T-helper 2 cell treated with Interferon-gamma antibody and Interleukin-4, amounts not matched to agents 5 μg/mL and 100 μg/mL, for 36 hours (primary cell): Measurements from ENCODE around the gene SDC4.

Experiments used
- DNase-seq: peaks from one replicate; pipeline ENCODE4 v3.0.0; 2021; ENCODE audit warnings: low spot score
- H3K27ac Mint-ChIP-seq: one replicate; pipeline ENCODE4 v1.8.0; 2021; ENCODE audit warnings: mild to moderate bottlenecking, mixed read lengths
- H3K27me3 Mint-ChIP-seq: one replicate; pipeline ENCODE4 v1.8.0; 2021; ENCODE audit warnings: low read depth, mixed read lengths
- H3K36me3 Mint-ChIP-seq: one replicate; pipeline ENCODE4 v1.8.0; 2021; ENCODE audit warnings: low read depth, mixed read lengths
- H3K4me1 Mint-ChIP-seq: one replicate; pipeline ENCODE4 v1.8.0; 2021; ENCODE audit warnings: low read depth, mixed read lengths
- H3K4me3 Mint-ChIP-seq: one replicate; pipeline ENCODE4 v1.8.0; 2022; ENCODE audit warnings: mild to moderate bottlenecking, moderate library complexity, mixed read lengths
- H3K9me3 Mint-ChIP-seq: one replicate; pipeline ENCODE4 v1.8.0; 2021; ENCODE audit warnings: mixed read lengths

SDC4 gene

GRCh38 chr20:45329497-45330319 lies 18.5 kb downstream of the SDC4 start:
- Mint-ChIP-seq H3K27ac (no peak overlapping the region), H3K4me1 (peaks cover 4% of the 10 kb centered on the region)

GRCh38 chr20:45328451-45328850 lies 19.8 kb downstream of the SDC4 start:
- peaks cover 4% of the 10 kb centered on the region for H3K4me1 Mint-ChIP-seq
- no peaks in the 10 kb centered on the region for H3K27me3 Mint-ChIP-seq
- no peaks in the 10 kb centered on the region for H3K9me3 Mint-ChIP-seq
- H3K36me3 Mint-ChIP-seq = peaks cover 10% of the 10 kb centered on the region
- H3K4me3 Mint-ChIP-seq = no peak overlapping the region
- DNase-seq = no peak
- H3K27ac Mint-ChIP-seq = no peak overlapping the region

More at GRCh38 chr20:45329497-45330319, 18.5 kb downstream of the SDC4 start:
- no peak for DNase-seq
- H3K36me3 Mint-ChIP-seq = peaks cover 10% of the 10 kb centered on the region
- H3K9me3 Mint-ChIP-seq = no peaks in the 10 kb centered on the region
- H3K27me3 Mint-ChIP-seq = no peaks in the 10 kb centered on the region
- no peak overlapping the region for H3K4me3 Mint-ChIP-seq

GRCh38 chr20:45325371-45325770 lies 22.9 kb downstream of the SDC4 start:
- H3K36me3 Mint-ChIP-seq = peaks cover 8% of the 10 kb centered on the region
- H3K27me3 Mint-ChIP-seq = no peaks in the 10 kb centered on the region
- peaks cover 15% of the 10 kb centered on the region for H3K4me1 Mint-ChIP-seq
- H3K4me3 Mint-ChIP-seq = no peak overlapping the region
- no peak overlapping the region for H3K27ac Mint-ChIP-seq
- H3K9me3 Mint-ChIP-seq = no peaks in the 10 kb centered on the region
- no peak for DNase-seq

- H3K27ac Mint-ChIP-seq = no peak overlapping the region
- no peak for DNase-seq
- peaks cover 6% of the 10 kb centered on the region for H3K36me3 Mint-ChIP-seq
- no peaks in the 10 kb centered on the region for H3K27me3 Mint-ChIP-seq
- no peaks in the 10 kb centered on the region for H3K9me3 Mint-ChIP-seq
- H3K4me1 Mint-ChIP-seq = peaks cover 23% of the 10 kb centered on the region
- no peak overlapping the region for H3K4me3 Mint-ChIP-seq
Measured at GRCh38 chr20:45323731-45324130, 24.5 kb downstream of the SDC4 start.

GRCh38 chr20:45322952-45323383 lies 25.3 kb downstream of the SDC4 start:
- H3K4me3 Mint-ChIP-seq = no peak overlapping the region
- no peak for DNase-seq
- H3K27me3 Mint-ChIP-seq = no peaks in the 10 kb centered on the region
- peaks cover 6% of the 10 kb centered on the region for H3K36me3 Mint-ChIP-seq
- peaks cover 31% of the 10 kb centered on the region for H3K4me1 Mint-ChIP-seq
- no peaks in the 10 kb centered on the region for H3K9me3 Mint-ChIP-seq
- no peak overlapping the region for H3K27ac Mint-ChIP-seq

- peak overlapping the region; percentile 60 for H3K4me3 Mint-ChIP-seq
- no peaks in the 10 kb centered on the region for H3K36me3 Mint-ChIP-seq
- peaks cover 29% of the 10 kb centered on the region for H3K4me1 Mint-ChIP-seq
- DNase-seq = no peak
- H3K27ac Mint-ChIP-seq = peak overlapping the region; percentile 75
- no peaks in the 10 kb centered on the region for H3K9me3 Mint-ChIP-seq
- peaks cover 11% of the 10 kb centered on the region for H3K27me3 Mint-ChIP-seq
Measured at GRCh38 chr20:45320948-45321595, 27.2 kb downstream of the SDC4 start.

GRCh38 chr20:45318948-45319347 lies 29.3 kb downstream of the SDC4 start:
- no peak for DNase-seq
- Mint-ChIP-seq H3K4me3 (peak overlapping the region; percentile 58), H3K9me3 (no peaks in the 10 kb centered on the region), H3K27me3 (peaks cover 25% of the 10 kb centered on the region), H3K4me1 (peaks cover 27% of the 10 kb centered on the region), H3K27ac (peak overlapping the region; percentile 87), H3K36me3 (no peaks in the 10 kb centered on the region)

- H3K27ac Mint-ChIP-seq = no peak overlapping the region
- no peaks in the 10 kb centered on the region for H3K9me3 Mint-ChIP-seq
- no peak for DNase-seq
- peaks cover 27% of the 10 kb centered on the region for H3K4me1 Mint-ChIP-seq
- H3K4me3 Mint-ChIP-seq = peak overlapping the region; percentile 58
- peaks cover 25% of the 10 kb centered on the region for H3K27me3 Mint-ChIP-seq
- no peaks in the 10 kb centered on the region for H3K36me3 Mint-ChIP-seq
Measured at GRCh38 chr20:45318386-45318939, 29.8 kb downstream of the SDC4 start.

GRCh38 chr20:45317826-45318225 lies 30.4 kb downstream of the SDC4 start:
- Mint-ChIP-seq H3K36me3 (no peaks in the 10 kb centered on the region), H3K27ac (no peak overlapping the region), H3K9me3 (no peaks in the 10 kb centered on the region), H3K4me3 (no peak overlapping the region), H3K27me3 (peaks cover 25% of the 10 kb centered on the region), H3K4me1 (peaks cover 27% of the 10 kb centered on the region)
- no peak for DNase-seq

- Mint-ChIP-seq H3K4me1 (peaks cover 25% of the 10 kb centered on the region), H3K27ac (no peak overlapping the region)
- no peak for DNase-seq
Measured at GRCh38 chr20:45316150-45317080, 31.8 kb downstream of the SDC4 start.

GRCh38 chr20:45315672-45316071 lies 32.6 kb downstream of the SDC4 start:
- peaks cover 33% of the 10 kb centered on the region for H3K27me3 Mint-ChIP-seq

More at GRCh38 chr20:45316150-45317080, 31.8 kb downstream of the SDC4 start:
- H3K27me3 Mint-ChIP-seq = peaks cover 29% of the 10 kb centered on the region
- no peaks in the 10 kb centered on the region for H3K9me3 Mint-ChIP-seq
- no peak overlapping the region for H3K4me3 Mint-ChIP-seq
- H3K36me3 Mint-ChIP-seq = no peaks in the 10 kb centered on the region

GRCh38 chr20:45313943-45314342 lies 34.3 kb downstream of the SDC4 start:
- Mint-ChIP-seq H3K36me3 (no peaks in the 10 kb centered on the region), H3K4me1 (peaks cover 13% of the 10 kb centered on the region), H3K4me3 (no peak overlapping the region), H3K27me3 (peaks cover 40% of the 10 kb centered on the region), H3K27ac (no peak overlapping the region), H3K9me3 (no peaks in the 10 kb centered on the region)
- DNase-seq = no peak

More at GRCh38 chr20:45315672-45316071, 32.6 kb downstream of the SDC4 start:
- Mint-ChIP-seq H3K9me3 (no peaks in the 10 kb centered on the region), H3K4me1 (peaks cover 21% of the 10 kb centered on the region), H3K36me3 (no peaks in the 10 kb centered on the region), H3K4me3 (no peak overlapping the region), H3K27ac (no peak overlapping the region)
- no peak for DNase-seq

- Mint-ChIP-seq H3K27me3 (peaks cover 42% of the 10 kb centered on the region), H3K4me1 (peaks cover 6% of the 10 kb centered on the region)
Measured at GRCh38 chr20:45313065-45313695, 35.0 kb downstream of the SDC4 start.

More at GRCh38 chr20:45313065-45313695, 35.0 kb downstream of the SDC4 start:
- H3K4me3 Mint-ChIP-seq = no peak overlapping the region
- no peak for DNase-seq
- no peak overlapping the region for H3K27ac Mint-ChIP-seq
- H3K36me3 Mint-ChIP-seq = no peaks in the 10 kb centered on the region
- no peaks in the 10 kb centered on the region for H3K9me3 Mint-ChIP-seq
